ENCODE data around the gene SAMD4A.

GRCh38 chr14:54767450-54767849 lies 200.5 kb downstream of the SAMD4A start:
- TF ChIP-seq USF1 (IDR thresholded peaks at IDR 0.05) (no peak), TAF1 (IDR thresholded peaks at IDR 0.05; ENCODE audit: low read depth) (no peak)

Data from Ishikawa (cell line).